Breast epithelium (tissue), 4 donors: Measurements from ENCODE around the gene KLRC2. TPM values are rescaled to one million over a fixed set of nuclear protein-coding genes. Genes with fewer than 3 reads are reported as not detected.
"Not testable (repeated sequence)": the region's sequence is repeated elsewhere in the genome, so short reads cannot be mapped to it uniquely, and the experiment has no call there.

ENCODE experiments used
- DNase-seq, 2 donors: peaks; one replicate each; pipeline ENCODE4 v3.0.0-alpha.2; 2019; ENCODE audit warnings: low spot score in 2 of 2
- H3K27ac ChIP-seq, 2 donors: fragments of 200-600 bp; sonication (generic) in 1 of 2; one replicate each; pipeline ENCODE4 v1.5.1; 2016 to 2019; ENCODE audit warnings: mild to moderate bottlenecking in 1 of 2
- H3K27me3 ChIP-seq, 2 donors: fragments of 200-600 bp; sonication (generic) in 1 of 2; one replicate each; pipeline versions ENCODE4 v1.5.1 to v1.6.0; 2017 to 2019; ENCODE audit warnings: control low read depth in 1 of 2, mild to moderate bottlenecking in 1 of 2
- H3K36me3 ChIP-seq: fragments of 200-600 bp; one replicate; pipeline ENCODE4 v1.5.1; 2019
- H3K4me1 ChIP-seq, 2 donors: fragments of 200-600 bp; sonication (generic); one replicate each; pipeline ENCODE4 v1.5.1; 2016 to 2019; ENCODE audit warnings: control low read depth in 1 of 2
- H3K4me3 ChIP-seq, 3 donors: fragments of 200-600 bp; sonication (generic); 1 replicate in 2 of 3; 2 replicates in 1 of 3; pipeline ENCODE4 v1.5.1; 2016 to 2019; ENCODE audit warnings: mild to moderate bottlenecking in 3 of 3, moderate library complexity in 2 of 3
- H3K9me3 ChIP-seq, 2 donors: fragments of 200-600 bp; sonication (generic) in 1 of 2; one replicate each; pipeline ENCODE4 v1.5.1; 2016 to 2019; ENCODE audit warnings: control low read depth in 1 of 2
- POLR2A ChIP-seq: fragments of 450-650 bp; IDR thresholded peaks from one replicate; pipeline ENCODE4 v1.6.1; 2016; ENCODE audit warnings: antibody characterized with exemption, mild to moderate bottlenecking, moderate library complexity
- POLR2AphosphoS5 ChIP-seq, 3 donors: sonication (generic); formaldehyde crosslinking; IDR thresholded peaks; one replicate each; pipeline ENCODE4 v1.6.1; 2017; ENCODE audit warnings: antibody characterized with exemption in 3 of 3
- intact Hi-C: fragments of 100-400 bp; cut with DNase I; formaldehyde crosslinking; loops from one replicate; pipeline ENCODE4 v1.15.1; 2023; ENCODE audit warnings: low total_unique reads
- total RNA-seq, 3 donors: library from RNA; depleted of rRNA; stranded (reverse); fragments of >200 nt; gene quantifications; one replicate each; pipeline ENCODE4 v1.1.0, GENCODE V29; 2016
- TF ChIP-seq, protein P1 (sequence below), 3 donors: fragments of 450-650 bp; IDR thresholded peaks; one replicate each; pipeline ENCODE4 v1.5.1; 2016 to 2017; ENCODE audit warnings: antibody characterized with exemption in 3 of 3, mild to moderate bottlenecking in 3 of 3, moderate library complexity in 3 of 3

The KLRC2 gene
- 1 to 10 TPM; 1.6 to 2.1 (median 2.0) TPM for total RNA-seq

DNA sequence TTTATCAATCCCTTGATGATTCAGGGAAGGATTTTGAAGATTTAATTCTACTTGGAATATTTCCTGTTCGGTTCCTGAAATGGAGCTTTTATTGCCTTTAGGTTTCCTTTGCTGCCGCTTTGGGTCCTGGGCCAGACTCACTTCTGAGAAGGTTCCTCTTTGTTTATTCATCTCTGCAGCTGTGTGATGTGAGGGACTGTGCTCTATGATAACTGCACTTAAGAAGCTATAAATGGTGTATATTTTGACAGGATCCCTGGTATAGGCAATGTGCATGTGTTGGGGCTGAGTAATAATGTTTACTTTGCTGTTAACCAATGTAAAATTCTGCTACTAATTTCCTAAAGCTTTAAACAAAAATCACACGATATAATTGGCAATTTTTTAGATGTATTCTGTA lies at the start of gene KLRC2:
Gene KLRC2, minus strand, starts transcription at position 195 of the 400 bp plus-strand sequence. Its CDS starts 24 bp downstream, at position 171.
- H3K4me3 ChIP-seq, H3K36me3 ChIP-seq, H3K9me3 ChIP-seq, H3K27me3 ChIP-seq, DNase-seq, H3K27ac ChIP-seq, intact Hi-C loops, H3K4me1 ChIP-seq: not testable (repeated sequence)

DNA sequence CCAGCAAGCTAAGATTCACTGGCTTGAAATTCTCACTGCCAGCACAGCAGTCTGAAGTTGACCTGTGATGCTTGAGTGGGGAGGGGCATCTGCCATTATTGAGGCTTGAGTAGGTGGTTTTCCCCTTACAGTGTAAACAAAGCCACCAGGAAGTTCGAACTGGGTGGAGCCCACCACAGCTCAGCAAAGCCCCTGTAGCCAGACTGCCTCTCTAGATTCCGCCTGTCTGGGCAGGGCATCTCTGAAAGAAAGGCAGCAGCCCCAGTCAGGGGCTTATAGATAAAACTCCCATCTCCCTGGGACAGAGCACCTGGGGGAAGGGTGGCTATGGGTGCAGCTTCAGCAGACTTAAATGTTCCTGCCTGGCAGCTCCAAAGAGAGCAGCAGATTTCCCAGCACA lies 46.1 kb upstream of the KLRC2 start:
- not testable (repeated sequence) for H3K27ac ChIP-seq, H3K4me3 ChIP-seq, DNase-seq, H3K4me1 ChIP-seq, H3K9me3 ChIP-seq, H3K27me3 ChIP-seq, H3K36me3 ChIP-seq
- intact Hi-C loops: loop anchor here (5.0 kb wide), 2 partner anchors 35 to 730 kb away; no protein-coding TSS in a partner anchor

DNA sequence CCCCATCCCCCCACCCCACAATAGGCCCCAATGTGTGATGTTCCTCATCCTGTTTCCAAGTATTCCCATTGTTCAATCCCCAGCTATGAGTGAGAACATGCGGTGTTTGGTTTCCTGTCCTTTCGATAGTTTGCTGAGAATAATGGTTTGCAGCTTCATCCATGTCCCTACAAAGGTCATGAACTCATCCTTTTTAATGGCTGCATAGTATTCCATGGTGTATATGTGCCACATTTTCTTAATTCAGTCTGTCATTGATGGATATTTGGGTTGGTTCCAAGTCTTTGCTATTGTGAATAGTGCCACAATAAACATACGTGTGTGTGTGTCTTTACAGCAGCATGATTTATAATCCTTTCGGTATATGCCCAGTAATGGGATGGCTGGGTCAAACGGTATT lies 37.0 kb upstream of the KLRC2 start:
- H3K27me3 ChIP-seq, H3K4me3 ChIP-seq, H3K4me1 ChIP-seq, H3K27ac ChIP-seq, DNase-seq, H3K9me3 ChIP-seq, H3K36me3 ChIP-seq, intact Hi-C loops: not testable (repeated sequence)

DNA sequence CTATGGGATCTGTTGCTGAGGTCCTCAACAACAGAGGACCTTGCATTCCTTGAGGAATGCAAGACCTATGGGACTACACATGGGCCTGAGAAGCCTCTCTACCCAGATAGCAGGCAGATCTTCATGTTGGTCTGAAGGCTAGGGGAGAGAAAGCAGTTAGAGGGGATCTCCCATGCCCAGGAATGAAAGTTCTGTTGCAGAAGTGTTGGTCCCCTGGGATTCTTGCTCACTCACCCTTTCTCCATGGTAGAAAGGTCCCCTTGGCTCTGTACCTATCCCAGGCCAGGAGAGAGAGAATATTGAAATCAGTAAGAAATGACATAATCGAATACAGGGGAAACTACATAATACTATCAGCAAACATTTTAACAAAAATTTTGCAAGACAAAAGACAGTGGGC lies 33.9 kb upstream of the KLRC2 start:
- no peak overlapping the region for H3K27ac ChIP-seq
- intact Hi-C loops: no loop called here
- no peaks in the 10 kb centered on the region for H3K4me1 ChIP-seq
- H3K4me3 ChIP-seq: no peak overlapping the region
- TF ChIP-seq, protein P1, sequence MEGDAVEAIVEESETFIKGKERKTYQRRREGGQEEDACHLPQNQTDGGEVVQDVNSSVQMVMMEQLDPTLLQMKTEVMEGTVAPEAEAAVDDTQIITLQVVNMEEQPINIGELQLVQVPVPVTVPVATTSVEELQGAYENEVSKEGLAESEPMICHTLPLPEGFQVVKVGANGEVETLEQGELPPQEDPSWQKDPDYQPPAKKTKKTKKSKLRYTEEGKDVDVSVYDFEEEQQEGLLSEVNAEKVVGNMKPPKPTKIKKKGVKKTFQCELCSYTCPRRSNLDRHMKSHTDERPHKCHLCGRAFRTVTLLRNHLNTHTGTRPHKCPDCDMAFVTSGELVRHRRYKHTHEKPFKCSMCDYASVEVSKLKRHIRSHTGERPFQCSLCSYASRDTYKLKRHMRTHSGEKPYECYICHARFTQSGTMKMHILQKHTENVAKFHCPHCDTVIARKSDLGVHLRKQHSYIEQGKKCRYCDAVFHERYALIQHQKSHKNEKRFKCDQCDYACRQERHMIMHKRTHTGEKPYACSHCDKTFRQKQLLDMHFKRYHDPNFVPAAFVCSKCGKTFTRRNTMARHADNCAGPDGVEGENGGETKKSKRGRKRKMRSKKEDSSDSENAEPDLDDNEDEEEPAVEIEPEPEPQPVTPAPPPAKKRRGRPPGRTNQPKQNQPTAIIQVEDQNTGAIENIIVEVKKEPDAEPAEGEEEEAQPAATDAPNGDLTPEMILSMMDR (IDR thresholded peaks at IDR 0.05): no peak
- no peak for TF ChIP-seq POLR2A
- no peak for TF ChIP-seq POLR2AphosphoS5 (IDR thresholded peaks at IDR 0.05)
- no peaks in the 10 kb centered on the region for H3K36me3 ChIP-seq
- no peak for DNase-seq
- H3K9me3 ChIP-seq: no peaks in the 10 kb centered on the region
- no peaks in the 10 kb centered on the region for H3K27me3 ChIP-seq

DNA sequence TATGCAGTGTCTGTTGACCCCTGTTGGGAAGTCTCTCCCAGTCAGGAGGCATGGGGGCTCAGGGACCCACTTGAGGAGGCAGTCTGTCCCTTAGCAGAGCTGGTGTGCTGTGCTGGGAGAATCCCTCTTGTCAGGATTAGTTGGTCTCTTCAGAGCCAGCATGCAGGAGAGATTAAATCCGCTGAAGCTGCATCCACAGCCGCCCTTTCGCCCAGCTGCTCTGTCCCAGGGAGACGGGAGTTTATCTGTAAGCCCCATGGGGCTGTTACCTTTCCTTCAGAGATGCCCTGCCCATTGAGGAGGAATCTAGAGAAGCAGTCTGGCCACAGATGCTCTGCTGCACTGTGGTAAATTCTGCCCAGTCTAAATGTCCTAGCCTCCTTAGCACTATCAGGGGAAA lies 30.5 kb upstream of the KLRC2 start:
- Histone ChIP-seq H3K36me3 (no peaks in the 10 kb centered on the region), H3K4me3 (no peak overlapping the region), H3K4me1 (no peaks in the 10 kb centered on the region), H3K9me3 (no peaks in the 10 kb centered on the region), H3K27ac (no peak overlapping the region), H3K27me3 (no peaks in the 10 kb centered on the region)
- DNase-seq: no peak
- TF ChIP-seq, protein P1 (IDR thresholded peaks at IDR 0.05): no peak
- TF ChIP-seq POLR2A (no peak), POLR2AphosphoS5 (IDR thresholded peaks at IDR 0.05) (no peak)
- intact Hi-C loops: no loop called here

DNA sequence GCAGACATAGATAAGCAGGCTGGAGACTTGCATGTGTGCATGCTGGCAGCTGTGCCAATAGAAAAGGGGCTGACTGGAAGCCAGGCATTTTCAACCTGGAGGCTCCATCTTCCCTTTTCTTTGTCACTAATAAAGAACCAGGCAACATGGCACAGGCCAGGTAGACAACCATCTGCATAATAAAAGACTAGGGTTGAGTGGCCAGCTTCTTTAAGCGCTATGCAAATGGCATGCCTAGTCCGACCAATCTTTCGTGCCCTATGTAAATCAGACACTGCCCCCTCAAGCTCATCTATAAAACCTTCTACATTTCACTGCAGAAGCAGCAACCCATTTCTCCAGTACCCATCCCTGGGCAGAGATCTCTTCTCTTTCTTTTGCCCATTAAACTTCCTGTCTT lies 21.9 kb upstream of the KLRC2 start:
- intact Hi-C loops: no loop called here
- no peak for DNase-seq
- H3K4me1 ChIP-seq: no peaks in the 10 kb centered on the region
- no peak overlapping the region for H3K4me3 ChIP-seq
- no peaks in the 10 kb centered on the region for H3K36me3 ChIP-seq
- no peak overlapping the region for H3K27ac ChIP-seq
- H3K27me3 ChIP-seq: no peaks in the 10 kb centered on the region
- TF ChIP-seq, protein P1 (IDR thresholded peaks at IDR 0.05): no peak
- no peak for TF ChIP-seq POLR2A
- no peak for TF ChIP-seq POLR2AphosphoS5 (IDR thresholded peaks at IDR 0.05)
- peaks cover 9 to 18% of the 10 kb centered on the region in 2 donors for H3K9me3 ChIP-seq

DNA sequence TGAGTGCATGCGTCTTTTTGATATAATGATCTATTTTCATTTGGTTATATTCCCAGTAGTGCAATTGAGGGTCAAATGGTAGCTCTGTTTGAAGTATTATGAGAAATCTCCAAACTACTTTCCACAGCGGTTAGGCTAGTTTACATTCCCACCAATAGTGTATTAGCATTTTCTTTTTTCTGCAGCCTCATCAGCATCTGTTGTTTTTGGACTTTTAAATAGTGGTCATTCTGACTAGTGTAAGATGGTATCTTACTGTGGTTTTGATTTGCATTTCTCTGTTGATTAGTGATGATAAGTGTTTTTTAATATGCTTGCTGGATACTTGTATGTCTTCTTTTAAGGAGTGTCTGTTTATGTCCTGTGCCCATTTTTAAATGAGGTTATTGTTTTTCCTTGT lies 21.0 kb upstream of the KLRC2 start:
- Histone ChIP-seq H3K27me3 (no peaks in the 10 kb centered on the region), H3K36me3 (no peaks in the 10 kb centered on the region), H3K27ac (no peak overlapping the region), H3K9me3 (peaks cover 9 to 18% of the 10 kb centered on the region in 2 donors), H3K4me3 (no peak overlapping the region), H3K4me1 (no peaks in the 10 kb centered on the region)
- DNase-seq: no peak
- TF ChIP-seq, protein P1 (IDR thresholded peaks at IDR 0.05): no peak
- TF ChIP-seq POLR2AphosphoS5 (IDR thresholded peaks at IDR 0.05): no peak
- TF ChIP-seq POLR2A: no peak
- intact Hi-C loops: no loop called here
